Measurements from ENCODE around the gene PCYOX1L.
"Not testable (repeated sequence)": the region's sequence is repeated elsewhere in the genome, so short reads cannot be mapped to it uniquely, and the experiment has no call there.

The PCYOX1L gene

DNA sequence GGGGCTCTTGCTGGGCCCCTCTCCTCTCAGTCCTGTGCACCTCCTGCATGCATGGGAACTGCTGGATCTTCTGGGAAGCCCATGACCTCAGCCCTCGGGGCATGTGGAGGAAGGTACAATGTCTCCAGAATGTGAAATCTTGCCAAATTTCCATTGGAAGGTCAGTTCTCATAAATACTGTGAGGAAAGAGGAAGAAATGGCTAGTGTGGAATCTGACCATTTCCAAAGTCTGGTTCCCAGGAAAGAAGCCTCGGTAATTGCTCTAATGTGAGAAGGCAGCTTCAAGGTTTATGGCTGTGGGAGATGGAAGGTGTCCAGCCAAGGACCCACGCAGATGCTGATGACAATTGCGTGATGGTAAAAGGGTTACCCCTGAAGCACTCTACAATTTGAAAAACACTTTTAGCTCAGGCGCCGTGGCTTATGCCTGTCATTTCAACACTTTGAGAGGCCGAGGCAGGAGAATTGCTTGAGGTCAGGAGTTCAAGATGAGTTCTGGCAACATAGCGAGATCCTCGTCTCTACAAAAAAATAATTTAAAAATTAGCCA lies 29.3 kb downstream of the PCYOX1L start:
- peak overlapping the region in 1 of 3 experiments; percentile 2 for H3K4me3 Mint-ChIP-seq
- H3K9me3 Mint-ChIP-seq: no peaks in the 10 kb centered on the region
- peaks cover 5% of the 10 kb centered on the region for H3K27me3 Mint-ChIP-seq (ENCODE audit: low read depth)
- TF ChIP-seq, protein P1, sequence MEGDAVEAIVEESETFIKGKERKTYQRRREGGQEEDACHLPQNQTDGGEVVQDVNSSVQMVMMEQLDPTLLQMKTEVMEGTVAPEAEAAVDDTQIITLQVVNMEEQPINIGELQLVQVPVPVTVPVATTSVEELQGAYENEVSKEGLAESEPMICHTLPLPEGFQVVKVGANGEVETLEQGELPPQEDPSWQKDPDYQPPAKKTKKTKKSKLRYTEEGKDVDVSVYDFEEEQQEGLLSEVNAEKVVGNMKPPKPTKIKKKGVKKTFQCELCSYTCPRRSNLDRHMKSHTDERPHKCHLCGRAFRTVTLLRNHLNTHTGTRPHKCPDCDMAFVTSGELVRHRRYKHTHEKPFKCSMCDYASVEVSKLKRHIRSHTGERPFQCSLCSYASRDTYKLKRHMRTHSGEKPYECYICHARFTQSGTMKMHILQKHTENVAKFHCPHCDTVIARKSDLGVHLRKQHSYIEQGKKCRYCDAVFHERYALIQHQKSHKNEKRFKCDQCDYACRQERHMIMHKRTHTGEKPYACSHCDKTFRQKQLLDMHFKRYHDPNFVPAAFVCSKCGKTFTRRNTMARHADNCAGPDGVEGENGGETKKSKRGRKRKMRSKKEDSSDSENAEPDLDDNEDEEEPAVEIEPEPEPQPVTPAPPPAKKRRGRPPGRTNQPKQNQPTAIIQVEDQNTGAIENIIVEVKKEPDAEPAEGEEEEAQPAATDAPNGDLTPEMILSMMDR (IDR thresholded peaks at IDR 0.05; ENCODE audit: unreplicated experiment in 3 of 3): no peak
- H3K36me3 Mint-ChIP-seq (ENCODE audit: low read depth): no peaks in the 10 kb centered on the region
- H3K4me1 Mint-ChIP-seq: peaks cover 75% of the 10 kb centered on the region
- peak overlapping the region; percentile 81 to 97 (median 86) for H3K27ac Mint-ChIP-seq

DNA sequence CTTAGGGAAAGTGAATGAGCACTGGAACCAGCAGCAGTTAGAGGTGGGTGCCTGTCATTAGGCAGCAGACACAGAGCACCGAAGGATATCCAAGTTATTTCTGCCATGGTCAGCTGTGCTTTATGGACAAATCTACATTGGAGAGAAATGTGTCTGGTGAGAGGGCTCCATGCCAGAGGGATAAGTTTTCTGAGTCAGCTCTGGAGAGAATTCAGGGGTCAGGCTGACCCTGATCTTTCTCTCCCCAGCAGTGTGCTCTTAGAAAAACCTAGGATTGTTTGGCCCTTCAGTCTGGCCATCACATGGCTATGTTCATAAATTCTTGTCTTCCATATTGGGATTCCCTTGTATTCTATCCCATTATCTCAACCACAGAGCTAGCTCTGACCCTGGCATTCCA lies 30.1 kb downstream of the PCYOX1L start:
- Mint-ChIP-seq H3K27ac (peak overlapping the region; percentile 81 to 90 (median 86)), H3K9me3 (no peaks in the 10 kb centered on the region), H3K4me3 (peak overlapping the region in 1 of 3 experiments; percentile 59), H3K4me1 (peaks cover 68% of the 10 kb centered on the region), H3K36me3 (ENCODE audit: low read depth) (no peaks in the 10 kb centered on the region), H3K27me3 (ENCODE audit: low read depth) (peaks cover 5% of the 10 kb centered on the region)
- TF ChIP-seq, protein P1 (IDR thresholded peaks at IDR 0.05; ENCODE audit: unreplicated experiment in 3 of 3): no peak

DNA sequence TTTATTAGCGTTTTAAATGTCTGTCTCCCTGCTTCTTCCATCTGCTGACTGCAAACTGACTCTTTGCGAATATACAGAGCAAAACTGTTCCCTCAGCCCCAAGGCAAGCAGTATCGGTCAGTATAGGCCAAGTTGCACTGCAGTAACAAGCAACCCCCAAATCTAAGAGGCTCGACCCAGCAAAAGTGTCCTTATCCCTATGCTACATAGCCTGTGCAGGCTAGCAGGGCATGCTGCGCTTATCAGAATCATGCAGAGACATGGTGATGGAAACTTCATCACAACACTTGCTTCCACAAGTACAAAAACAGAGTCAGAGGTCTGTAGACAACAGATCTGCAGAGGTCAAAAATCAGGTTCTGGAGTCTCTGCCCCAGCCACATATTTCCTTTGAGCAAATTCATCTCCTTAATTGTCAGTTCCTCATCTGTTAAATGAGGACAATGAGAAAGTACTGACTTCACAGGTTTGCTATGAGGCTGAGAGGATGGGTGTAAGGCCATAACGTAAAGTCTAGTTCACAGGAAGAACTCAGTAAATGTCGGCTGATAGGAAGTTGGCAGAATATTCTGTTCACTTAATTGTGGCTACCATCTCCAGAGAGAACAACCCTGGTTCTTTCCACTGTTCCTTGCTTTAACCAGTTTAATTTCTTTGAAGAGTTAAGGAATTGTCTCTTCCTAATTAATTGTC lies 30.8 kb downstream of the PCYOX1L start:
- Mint-ChIP-seq H3K27me3 (ENCODE audit: low read depth) (peaks cover 5% of the 10 kb centered on the region), H3K9me3 (no peaks in the 10 kb centered on the region), H3K36me3 (ENCODE audit: low read depth) (no peaks in the 10 kb centered on the region)

DNA sequence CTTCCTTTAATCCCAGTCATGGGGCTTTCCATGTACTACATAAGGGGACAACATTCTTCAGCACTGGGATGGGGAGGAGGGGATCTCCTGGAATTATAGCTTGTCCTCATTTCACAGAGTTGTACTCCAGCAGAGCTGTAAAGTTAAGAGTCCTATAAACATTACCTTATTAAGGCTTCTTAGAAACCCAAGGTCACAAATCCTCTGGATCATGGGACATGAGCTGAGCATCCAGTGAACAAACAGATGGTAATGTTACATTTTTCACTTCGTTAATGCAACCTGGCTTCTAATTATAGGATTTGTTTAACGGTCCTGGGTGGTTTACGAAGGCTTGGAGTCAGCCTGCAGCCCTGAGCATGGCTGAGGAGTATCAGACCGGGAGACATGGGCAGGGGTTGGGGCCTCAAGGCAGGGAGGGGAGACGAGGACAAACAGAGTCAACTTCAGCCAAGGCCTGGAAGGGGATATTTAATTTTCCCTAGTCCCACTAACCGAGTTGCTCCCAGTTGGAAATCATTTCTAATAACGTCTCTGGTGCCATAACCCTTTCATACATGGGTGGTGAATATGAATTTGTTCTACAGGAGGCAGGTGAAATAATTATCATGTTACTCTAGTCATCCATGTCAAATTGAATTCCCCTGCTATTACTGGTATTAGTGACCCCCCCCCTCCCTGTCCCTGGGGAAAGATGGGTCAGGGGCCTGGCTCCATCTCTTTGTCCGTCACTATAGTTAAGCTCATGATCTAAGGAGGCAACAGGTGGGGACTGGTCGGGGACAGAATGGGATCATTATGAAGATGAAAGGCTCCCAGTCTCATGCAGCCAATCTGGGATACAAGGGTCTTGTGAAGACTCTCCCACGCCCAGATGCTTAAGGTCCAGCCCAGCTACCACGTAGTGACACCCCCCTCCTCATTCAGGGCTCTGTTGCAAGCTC lies 32.0 kb downstream of the PCYOX1L start:
- H3K27me3 Mint-ChIP-seq (ENCODE audit: low read depth): peaks cover 5% of the 10 kb centered on the region
- no peaks in the 10 kb centered on the region for H3K36me3 Mint-ChIP-seq (ENCODE audit: low read depth)
- H3K9me3 Mint-ChIP-seq: no peaks in the 10 kb centered on the region
- H3K4me3 Mint-ChIP-seq: no peak overlapping the region
- TF ChIP-seq, protein P1 (IDR thresholded peaks at IDR 0.05; ENCODE audit: unreplicated experiment in 3 of 3): no peak
- peaks cover 59% of the 10 kb centered on the region for H3K4me1 Mint-ChIP-seq
- peak overlapping the region; percentile 45 to 78 (median 77) for H3K27ac Mint-ChIP-seq

More for the DNA sequence above, 30.8 kb downstream of the PCYOX1L start:
- TF ChIP-seq, protein P1 (IDR thresholded peaks at IDR 0.05; ENCODE audit: unreplicated experiment in 3 of 3): no peak
- Mint-ChIP-seq H3K4me3 (no peak overlapping the region), H3K27ac (peak overlapping the region; percentile 81 to 90 (median 86)), H3K4me1 (peaks cover 61% of the 10 kb centered on the region)

DNA sequence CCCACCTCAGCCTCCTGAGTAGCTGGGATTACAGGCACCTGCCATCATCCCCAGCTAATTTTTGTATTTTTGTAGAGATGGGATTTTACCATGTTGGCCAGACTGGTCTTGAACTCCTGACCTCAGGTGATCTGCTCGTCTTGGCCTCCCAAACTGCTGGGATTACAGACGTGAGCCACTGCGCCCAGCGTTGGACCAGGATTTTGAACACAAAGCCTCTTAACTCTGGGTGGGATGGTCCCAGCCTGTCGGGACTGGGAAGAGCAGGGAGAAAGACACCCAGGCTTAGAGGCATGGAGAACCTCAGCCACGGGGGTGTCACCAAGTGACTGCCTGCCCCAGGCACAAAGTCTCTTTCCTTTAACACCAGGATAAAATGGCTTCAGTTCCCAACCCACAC lies 33.2 kb downstream of the PCYOX1L start:
- H3K9me3 Mint-ChIP-seq, H3K27ac Mint-ChIP-seq: not testable (repeated sequence)

DNA sequence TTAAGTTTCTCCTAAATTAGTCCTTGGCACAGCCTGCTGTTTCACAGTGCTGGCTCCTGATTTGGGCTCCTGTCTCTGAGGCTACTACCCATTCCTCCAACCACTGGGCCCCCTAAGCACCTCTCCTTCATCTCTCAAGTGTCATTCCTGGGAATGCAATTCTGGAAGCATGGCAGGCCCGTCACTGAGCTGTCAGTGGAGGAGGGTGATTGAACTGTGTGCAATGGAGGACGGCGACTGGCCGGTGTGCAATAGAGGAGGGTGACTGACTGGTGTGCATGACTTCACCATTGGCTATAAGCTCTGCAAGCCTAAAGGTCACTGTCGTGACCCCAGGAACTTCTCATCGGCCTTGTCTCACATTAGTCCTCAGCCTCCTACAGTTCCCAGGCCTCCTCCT lies 33.7 kb downstream of the PCYOX1L start:
- peaks cover 5% of the 10 kb centered on the region for H3K27me3 Mint-ChIP-seq (ENCODE audit: low read depth)
- H3K27ac Mint-ChIP-seq: no peak overlapping the region
- H3K4me3 Mint-ChIP-seq: no peak overlapping the region
- no peaks in the 10 kb centered on the region for H3K36me3 Mint-ChIP-seq (ENCODE audit: low read depth)
- no peaks in the 10 kb centered on the region for H3K9me3 Mint-ChIP-seq
- TF ChIP-seq, protein P1 (IDR thresholded peaks at IDR 0.05; ENCODE audit: unreplicated experiment in 3 of 3): no peak
- peaks cover 52% of the 10 kb centered on the region for H3K4me1 Mint-ChIP-seq

More for the DNA sequence above, 33.2 kb downstream of the PCYOX1L start:
- H3K4me3 Mint-ChIP-seq; H3K27me3 Mint-ChIP-seq (ENCODE audit: low read depth); H3K36me3 Mint-ChIP-seq (ENCODE audit: low read depth): not testable (repeated sequence)
- peaks cover 57% of the 10 kb centered on the region for H3K4me1 Mint-ChIP-seq
